Left ventricle myocardium superior (tissue), 1 donor: ENCODE measurements around the gene NKAPD1. TPM values are rescaled to one million over a fixed set of nuclear protein-coding genes. Genes with fewer than 3 reads are reported as not detected.
"Not testable (repeated sequence)": the region's sequence is repeated elsewhere in the genome, so short reads cannot be mapped to it uniquely, and the experiment has no call there.

Experiments used
- ATAC-seq: fragments of 200-7000 bp; cut with Tn5 transposase; one replicate; pipeline ENCODE4 v1.9.1; 2020; ENCODE audit warnings: mild to moderate bottlenecking, moderate library complexity
- DNase-seq: peaks from one replicate; pipeline ENCODE4 v3.0.0-alpha.2; 2020
- intact Hi-C: fragments of 100-400 bp; cut with micrococcal nuclease; formaldehyde crosslinking; loops from one replicate; pipeline ENCODE4 v1.11.0; 2022
- total RNA-seq: library from RNA; stranded (reverse); fragmentation: NEBNext Ultra II Directional; extraction: Animal tissue kit (Norgen Biotek cat#: 25700); gene quantifications from one replicate; pipeline ENCODE4 v1.2.1, GENCODE V29; 2021
- donor health status: DM: no; HTN: yes; CAD: no; lungs with severe emphysema.

Gene NKAPD1
- total RNA-seq, 1 donor from 2014 or later, result 7.7 TPM

DNA sequence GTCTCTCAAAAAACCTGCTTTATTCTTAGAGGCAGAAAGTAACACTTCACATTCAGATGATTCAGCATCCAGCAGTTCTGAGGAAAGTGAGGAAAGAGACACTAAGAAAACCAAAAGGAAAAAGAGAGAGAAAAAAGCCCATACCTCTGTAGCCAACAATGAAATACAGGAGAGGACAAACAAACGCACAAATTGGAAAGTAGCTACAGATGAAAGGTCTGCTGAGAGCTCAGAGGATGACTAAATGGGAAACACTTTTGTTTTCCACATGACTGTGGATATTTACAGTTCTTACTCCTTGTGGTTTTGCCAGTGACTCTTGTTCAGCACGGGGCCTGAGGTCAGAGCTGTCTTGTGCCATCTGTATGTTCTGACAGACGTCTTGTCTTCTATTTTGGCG is 8.6 kb downstream of the NKAPD1 start:
- DNase-seq (no peak), ATAC-seq (peak; percentile 41)
- intact Hi-C loops, result no loop called here

DNA sequence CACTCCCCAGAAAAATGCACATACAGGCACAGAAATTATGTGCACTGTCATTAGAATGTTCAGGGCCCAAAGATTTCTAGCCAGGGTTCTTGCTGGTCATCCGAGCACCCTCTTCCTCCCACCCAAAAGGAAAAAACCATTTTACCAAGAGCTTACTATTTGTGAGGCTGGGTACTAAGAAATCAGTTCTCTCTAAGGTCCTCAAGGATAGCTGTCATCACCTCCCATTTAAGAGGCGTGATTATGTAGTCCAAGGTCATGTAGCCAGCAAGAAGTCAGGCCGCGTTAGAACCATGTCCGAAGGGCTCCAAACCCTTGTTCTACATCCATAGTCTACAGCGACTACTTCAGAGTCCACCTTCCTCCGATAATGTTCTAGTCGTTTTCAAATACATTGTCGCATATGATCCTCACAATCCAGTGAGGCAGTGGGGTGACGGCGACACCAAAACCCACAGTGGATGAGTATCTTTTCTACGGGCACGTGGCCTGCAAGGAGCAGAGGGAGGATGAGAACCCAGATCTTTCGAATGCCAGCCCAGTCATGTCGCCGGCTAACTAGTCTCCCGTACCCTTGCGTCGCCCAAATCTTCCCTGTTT is 11.8 kb downstream of the NKAPD1 start:
- intact Hi-C loops, result no loop called here
- ATAC-seq (peak; percentile 42), DNase-seq (no peak)

DNA sequence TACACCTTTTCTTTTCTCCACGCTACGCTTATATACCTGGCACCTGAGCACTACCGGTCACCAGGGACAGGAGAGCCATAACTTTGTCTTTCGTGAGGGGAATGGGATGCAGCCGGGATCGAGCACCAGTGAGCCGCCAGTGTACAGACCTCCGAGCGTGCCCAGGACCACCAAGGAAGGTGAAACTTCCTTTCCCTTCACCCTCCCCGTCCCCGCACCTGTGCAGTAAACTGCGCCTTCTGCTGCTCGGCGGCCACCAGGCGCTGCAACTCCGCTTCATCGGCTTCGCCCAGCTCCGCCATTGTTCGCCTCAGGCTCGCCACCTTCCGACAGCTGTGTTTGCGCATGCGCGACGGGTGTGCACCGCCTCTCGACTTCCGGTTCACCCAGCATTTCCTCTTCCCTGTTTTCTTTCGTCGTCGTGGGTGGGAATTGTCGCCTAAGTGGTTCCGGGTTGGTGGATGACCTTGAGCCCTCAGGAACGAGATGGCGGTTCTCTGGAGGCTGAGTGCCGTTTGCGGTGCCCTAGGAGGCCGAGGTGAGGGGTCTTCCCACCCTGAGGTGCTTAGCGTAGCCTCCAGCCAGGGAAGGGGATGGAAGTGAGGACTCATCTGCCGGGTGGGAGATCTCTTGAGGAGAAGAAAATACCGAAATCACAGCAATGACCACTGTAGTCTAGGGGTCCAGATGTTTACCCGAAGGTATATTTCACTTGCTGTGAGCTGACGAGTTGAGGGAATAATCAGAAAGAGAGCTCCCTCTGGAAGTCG is 12.5 kb downstream of the NKAPD1 start, which contains the start of the genes SDHD and TIMM8B:
Gene SDHD (plus strand): TSS at position 452 of the 770 bp plus-strand sequence. CDS start 35 bp downstream, at position 487.
Gene TIMM8B (minus strand): TSS at position 335 of the 770 bp plus-strand sequence. CDS start 33 bp downstream, at position 302.
- intact Hi-C loops, result no loop called here
- ATAC-seq (peak; percentile 91), DNase-seq (peak; percentile 94)

DNA sequence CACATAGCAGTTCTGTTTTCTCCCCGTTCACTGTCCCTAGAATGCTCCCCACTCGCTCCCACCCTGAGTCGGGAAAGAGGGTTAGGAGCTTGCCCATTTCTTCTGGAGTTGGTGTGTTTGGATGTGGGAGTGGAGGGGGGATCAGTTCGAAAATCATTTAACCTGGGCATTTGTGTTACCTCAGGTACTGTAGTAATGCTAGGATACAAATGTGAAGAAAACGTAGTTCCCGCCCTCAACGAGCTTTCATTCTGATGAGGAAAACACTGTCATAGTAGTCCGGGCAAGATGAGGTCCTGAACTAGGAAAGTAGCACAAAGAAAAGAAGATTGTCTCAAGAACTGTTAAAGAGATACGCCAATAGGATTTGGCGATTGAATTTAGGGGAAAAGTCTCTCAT is 13.1 kb downstream of the NKAPD1 start:
- intact Hi-C loops, result no loop called here
- DNase-seq (no peak), ATAC-seq (peak; percentile 4)

DNA sequence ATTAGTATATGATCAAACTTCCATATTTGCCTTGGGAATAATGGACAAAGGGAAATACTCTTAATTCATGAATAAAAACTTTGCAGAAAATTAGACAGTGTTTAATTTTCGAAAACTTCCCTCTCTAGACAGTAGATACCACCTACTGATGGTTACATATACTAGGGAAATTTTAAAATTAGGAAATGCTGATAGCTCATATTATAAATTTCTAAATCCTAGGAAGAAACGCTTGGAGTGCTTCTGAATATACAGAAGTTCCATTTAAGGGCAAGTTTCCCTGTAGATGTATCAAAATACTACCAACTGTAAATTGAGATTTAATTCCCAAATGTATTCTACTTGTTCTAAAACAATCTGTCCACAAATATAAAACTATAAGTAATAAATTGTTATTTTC is 21.2 kb downstream of the NKAPD1 start:
- DNase-seq, ATAC-seq, intact Hi-C loops: not testable (repeated sequence)

DNA sequence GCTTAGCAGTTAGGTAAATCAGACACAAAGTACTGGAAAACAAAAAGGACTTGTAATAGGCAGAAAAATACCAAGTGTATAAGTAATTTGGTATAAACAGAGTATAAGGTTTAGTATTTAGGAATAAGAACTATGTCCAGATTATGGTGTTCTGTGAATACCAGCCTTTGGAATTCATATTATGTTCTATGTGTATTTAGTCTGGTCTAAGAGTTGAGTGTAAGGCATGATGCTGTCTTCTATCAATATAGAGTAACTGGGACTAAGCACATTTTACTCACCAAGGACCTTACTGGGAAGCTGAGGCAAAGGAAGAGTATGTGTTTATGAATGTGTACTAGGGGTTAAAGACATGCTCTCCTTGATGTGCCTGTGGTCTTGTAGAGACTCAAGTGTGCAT is 22.1 kb downstream of the NKAPD1 start:
- DNase-seq, result no peak
- intact Hi-C loops, result no loop called here
- no peak for ATAC-seq

DNA sequence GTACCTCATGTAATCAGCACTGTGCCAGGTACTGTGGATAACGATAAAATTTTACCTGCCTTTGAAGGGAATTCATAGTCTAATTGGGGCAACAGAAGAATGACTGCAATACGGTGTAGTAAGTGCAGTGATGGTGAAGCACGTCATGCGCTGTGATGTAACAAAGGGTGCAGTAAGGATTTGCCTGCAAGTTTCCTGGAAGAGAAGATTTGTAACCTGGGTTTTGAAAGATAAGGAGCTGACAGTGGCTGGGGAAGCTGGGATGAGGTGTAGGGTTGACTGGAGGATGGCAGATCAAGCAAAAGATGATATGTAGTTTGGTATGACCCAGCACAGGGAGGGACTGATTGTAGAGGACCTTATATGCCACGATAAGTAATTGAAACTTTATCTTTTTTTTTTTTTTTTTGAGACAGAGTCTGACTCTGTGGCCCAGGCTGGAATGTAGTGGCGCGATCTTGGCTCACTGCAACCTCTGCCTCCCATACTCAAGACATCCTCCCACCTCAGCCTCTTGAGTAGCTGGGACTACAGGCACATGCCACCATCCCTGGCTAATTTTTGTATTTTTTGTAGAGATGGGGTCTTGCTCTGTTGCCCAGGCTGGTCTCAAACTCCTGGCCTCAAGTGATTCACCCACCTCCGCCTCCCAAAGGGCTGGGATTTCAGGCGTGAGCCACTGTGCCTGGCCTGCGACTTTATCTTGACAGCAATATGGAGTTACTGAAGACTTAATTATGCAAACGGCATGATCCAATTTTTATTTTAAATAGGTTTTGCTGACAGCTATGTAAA is 23.8 kb downstream of the NKAPD1 start:
- intact Hi-C loops, result no loop called here
- no peak for ATAC-seq
- DNase-seq, result no peak

DNA sequence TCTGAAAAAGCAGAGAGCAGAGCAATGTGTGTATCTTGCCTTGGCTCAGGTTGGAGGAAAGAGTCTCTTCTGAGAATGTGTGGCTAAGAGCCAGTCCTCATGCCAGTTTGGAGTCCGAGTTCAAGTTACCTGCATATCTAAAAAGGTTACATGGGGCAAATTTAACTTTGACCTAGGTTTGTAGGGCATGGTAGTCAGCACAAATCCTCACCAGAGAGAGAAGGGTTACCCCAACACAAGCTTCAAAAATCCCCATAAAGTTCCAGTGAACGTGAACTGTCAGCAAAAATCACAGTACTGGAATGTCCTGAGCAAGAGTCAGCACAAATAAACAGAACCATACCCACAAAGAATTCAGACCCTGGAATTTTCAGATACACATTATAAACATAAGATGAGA is 26.4 kb downstream of the NKAPD1 start:
- DNase-seq, result no peak
- ATAC-seq, result peak; percentile 53
- intact Hi-C loops, result no loop called here

DNA sequence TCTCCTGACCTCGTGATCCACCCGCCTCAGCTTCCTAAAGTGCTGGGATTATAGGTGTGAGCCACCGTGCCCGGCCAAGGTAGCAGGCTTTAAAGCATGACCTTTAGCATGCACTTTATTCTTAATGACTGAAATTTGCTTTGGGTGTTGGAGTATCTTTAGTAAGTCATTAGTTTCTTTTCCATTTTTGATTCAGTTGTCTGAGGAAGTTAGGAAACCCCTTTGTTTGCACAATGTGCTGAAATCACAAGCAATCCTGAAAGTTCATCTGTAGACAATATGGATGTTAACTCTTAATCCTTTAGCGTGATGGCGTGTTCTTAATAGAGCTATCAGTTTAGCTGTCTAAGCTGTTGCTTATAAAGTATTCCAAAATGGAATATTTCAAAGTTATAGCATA is 29.3 kb downstream of the NKAPD1 start:
- DNase-seq (no peak), ATAC-seq (no peak)
- intact Hi-C loops, result no loop called here

DNA sequence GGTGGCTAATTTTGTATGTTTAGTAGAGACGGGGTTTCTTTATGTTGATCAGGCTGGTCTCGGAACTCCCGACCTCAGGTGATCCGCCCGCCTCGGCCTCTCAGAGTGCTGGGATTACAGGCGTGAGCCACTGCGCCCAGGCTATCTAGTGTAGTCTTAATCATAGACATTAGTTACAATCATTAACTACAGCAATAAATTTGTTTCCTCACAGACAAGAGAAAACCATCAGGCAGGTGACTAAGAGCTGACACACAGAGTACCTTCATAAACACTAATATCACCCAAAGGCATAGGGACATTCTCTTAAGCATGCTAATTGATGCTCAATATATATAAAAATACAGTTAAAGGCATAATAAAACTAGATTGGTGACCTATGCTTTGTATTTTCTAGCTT is 32.0 kb downstream of the NKAPD1 start:
- ATAC-seq (no peak), DNase-seq (no peak)
- intact Hi-C loops, result no loop called here

DNA sequence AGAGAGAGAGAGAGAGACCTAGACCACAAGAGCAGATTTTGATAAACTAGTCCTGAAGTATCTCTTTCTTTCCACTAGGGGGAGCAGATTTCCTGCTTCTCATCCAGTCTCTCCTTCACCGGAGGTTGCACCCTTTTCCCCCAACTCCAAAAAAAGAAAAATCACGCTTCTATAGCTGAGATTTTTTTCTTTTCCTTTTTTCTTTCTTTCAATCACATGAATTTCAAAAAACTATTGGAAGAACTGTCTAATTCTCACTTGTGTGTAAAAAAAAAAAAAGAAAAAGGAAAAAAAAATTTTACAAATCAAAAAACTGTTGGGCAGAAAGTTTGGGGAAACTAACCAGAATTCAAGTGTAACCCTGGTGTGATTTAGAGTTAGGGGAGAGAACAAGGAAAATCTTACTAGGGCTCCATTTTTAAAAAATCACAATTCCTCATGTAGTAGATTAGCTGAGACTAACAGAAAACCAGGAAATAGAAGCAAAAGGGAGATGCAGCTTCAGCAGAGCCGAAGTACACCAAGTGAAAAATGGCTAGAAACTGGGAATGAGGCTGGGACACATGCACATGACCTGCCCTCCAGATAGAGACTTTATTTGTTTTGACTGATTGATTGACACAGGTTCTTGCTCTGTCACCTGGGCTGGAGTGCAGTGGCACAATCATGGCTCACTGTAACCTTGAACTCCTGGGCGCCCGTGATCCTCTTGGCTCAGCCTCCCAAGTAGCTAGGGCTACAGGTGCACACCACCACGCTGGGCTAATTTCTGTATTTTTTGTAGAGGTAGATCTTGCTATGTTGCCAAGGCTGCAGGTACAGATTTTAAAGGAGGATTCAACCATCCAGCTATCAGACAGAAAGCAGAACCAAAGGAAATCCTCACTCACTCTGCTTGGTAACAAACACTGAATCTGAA is 39.7 kb downstream of the NKAPD1 start:
- intact Hi-C loops, result loop anchor here (10.0 kb wide), 1 partner anchor 161 kb away; no protein-coding TSS in a partner anchor
- ATAC-seq (peak; percentile 77), DNase-seq (no peak)

DNA sequence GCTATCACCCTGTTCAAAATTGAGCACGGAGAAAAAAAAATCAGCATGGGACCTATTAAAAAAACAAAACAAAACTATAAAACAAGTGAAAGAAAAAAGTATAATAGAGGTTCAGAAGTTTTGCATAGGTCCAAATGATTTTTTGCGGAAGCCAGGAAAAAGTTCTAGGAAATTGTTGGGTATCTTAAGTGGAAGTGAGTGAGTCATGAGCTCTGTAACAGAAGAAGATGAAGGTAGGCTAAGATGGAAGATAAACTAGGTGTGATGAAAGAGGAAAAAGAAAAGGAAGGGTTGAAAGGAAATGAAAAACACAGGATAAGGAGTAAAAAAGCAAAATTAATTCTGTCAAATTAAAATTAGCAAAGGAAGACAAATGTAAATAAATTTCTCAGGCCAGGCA is 40.4 kb downstream of the NKAPD1 start:
- ATAC-seq, result no peak
- DNase-seq, result no peak
- intact Hi-C loops, result loop anchor here (10.0 kb wide), 1 partner anchor 160 kb away; no protein-coding TSS in a partner anchor

DNA sequence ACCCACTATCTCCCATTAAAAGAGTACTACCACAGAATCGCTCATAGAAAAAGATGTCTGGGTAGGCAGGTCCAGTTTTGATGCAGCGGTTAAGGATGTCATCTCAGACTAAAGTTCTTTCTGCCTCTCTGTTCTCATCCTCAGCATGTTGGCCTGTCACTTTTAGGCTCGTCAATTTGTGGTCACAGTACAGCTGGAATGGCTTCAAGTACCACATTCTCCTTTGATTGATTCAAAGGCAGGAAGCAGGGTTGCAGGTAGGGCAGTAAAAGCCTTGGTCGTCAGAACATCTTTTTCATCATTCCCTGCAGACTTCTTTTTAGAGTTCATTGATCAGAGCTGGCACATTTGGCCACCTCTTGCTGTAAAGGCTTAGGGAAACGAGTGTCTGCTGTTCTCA is 41.3 kb downstream of the NKAPD1 start:
- DNase-seq (no peak), ATAC-seq (no peak)
- intact Hi-C loops, result loop anchor here (10.0 kb wide), 1 partner anchor 159 kb away; no protein-coding TSS in a partner anchor

DNA sequence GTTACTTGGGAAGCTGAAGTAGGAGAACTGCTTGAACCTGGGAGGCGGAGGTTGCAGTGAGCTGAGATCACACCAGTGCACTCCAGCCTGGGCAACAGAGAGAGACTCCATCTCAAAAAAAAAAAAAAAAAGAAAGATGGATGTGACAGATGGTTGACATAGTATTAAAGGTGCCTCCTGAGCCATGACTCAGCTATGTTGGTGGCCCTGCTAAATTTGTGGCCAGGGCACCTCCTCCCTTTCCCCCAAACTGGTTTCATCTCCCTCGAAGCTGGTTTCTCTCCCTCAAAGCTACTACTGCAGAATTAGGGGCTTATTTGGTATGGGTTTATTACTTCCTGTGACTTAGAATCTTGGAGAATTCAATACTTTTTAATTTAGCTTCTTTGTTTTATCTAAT is 44.1 kb downstream of the NKAPD1 start:
- no peak for DNase-seq
- intact Hi-C loops, result loop anchor here (10.0 kb wide), 1 partner anchor 157 kb away; no protein-coding TSS in a partner anchor
- ATAC-seq, result no peak

DNA sequence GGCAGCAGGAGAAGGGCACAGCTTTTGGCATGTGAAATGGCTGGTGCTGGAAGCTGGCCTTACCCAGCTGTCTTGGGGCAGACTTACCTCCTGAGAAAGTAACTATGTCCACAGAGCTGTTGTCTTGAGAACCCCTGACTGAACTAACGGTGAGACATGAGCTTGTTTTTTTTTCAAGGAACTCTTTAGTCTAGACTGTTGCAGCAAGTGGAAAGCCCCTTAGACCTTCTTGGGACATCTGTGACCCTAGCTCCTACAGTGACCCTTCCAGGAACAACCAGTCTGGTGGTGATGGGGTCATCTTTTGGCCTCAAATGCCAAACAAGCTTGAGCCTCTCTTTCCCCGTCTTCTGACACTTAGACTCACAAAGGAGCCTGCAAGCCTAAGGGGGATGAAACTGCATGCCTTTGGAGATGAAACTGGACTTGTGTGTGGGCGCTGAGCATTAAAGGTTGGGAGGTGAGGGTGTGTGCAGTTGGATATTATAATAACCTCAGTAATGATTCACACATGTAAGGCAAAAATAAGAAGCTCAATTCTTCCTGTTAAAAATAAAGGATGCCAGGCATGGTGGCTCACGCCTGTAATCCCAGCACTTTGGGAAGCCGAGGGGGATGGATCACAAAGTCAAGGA is 48.0 kb downstream of the NKAPD1 start:
- ATAC-seq (no peak), DNase-seq (no peak)
- intact Hi-C loops, result no loop called here

DNA sequence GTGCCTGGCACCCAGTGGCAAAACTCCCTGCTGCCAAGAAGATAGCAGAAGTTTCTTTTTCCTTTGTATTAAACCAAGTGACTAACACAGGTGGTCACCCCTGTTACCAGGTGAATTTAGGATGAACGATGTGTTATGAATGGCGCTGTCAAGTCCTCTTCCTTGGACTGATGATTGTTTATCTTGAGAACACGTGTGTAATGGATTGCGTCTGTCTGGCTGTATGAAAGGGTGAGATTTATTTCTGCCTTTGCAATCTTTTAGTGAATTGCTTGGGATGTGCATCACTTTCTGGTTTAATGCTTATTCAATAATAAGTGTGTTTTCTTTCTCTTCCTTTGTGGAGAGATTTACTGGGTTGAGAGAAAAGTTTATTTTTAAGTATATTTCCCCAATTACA is 49.0 kb downstream of the NKAPD1 start:
- no peak for DNase-seq
- intact Hi-C loops, result no loop called here
- no peak for ATAC-seq

DNA sequence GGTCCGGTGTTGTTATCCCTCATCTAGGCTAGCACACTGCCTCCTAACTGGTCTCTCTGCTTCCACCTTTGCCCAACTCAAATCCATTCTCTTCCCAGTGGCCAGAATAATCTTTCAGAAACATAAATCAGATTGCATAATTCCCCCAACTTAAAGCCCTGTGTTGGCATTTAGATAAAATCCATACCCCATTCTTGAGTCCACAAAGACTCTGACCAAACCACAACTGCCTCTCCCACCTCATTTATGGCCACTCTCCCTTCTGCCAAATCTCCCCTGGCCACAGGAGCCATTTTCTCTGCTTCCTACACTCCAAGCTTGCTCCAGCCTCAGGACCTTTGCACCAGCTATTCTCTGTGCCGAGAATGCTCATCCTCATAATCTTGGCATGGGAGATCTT is 53.0 kb downstream of the NKAPD1 start:
- ATAC-seq (no peak), DNase-seq (no peak)
- intact Hi-C loops, result no loop called here

DNA sequence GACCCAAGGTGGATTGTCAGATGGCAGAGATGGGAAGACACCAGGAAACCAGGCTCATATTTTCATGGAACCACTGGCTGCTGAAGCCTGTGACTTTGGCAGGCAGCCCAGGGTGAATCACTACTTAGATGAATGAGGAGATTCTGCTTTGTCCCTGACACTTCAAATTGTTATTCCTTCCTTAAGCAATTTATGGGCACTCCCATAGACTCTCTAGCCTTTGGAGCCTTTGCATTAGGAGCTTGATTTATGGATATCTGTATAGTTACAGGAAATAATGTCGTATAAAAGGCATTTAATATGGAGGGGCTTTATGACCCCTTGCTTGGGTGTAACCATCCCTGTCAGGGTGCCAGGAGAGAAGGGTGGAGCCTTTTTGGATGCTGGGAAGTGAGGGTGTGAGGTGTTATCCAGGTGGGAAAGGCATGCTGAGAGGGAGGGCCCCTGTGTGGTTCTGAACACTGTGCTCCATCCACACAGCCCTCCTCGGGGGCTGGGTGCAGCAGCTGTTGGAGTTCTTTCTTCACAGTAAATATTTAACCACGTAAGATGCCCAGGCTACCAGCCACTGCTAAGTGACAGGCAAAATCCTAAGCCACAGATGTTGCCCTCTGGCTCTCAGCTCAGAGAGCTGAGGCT is 54.5 kb downstream of the NKAPD1 start:
- ATAC-seq, result no peak
- peak; percentile 44 for DNase-seq
- intact Hi-C loops, result no loop called here
